ENCODE measurements around the gene IFT80.

GRCh38 chr3:160340351-160340750 is 58.7 kb downstream of the IFT80 start:
- TF ChIP-seq, protein P1, sequence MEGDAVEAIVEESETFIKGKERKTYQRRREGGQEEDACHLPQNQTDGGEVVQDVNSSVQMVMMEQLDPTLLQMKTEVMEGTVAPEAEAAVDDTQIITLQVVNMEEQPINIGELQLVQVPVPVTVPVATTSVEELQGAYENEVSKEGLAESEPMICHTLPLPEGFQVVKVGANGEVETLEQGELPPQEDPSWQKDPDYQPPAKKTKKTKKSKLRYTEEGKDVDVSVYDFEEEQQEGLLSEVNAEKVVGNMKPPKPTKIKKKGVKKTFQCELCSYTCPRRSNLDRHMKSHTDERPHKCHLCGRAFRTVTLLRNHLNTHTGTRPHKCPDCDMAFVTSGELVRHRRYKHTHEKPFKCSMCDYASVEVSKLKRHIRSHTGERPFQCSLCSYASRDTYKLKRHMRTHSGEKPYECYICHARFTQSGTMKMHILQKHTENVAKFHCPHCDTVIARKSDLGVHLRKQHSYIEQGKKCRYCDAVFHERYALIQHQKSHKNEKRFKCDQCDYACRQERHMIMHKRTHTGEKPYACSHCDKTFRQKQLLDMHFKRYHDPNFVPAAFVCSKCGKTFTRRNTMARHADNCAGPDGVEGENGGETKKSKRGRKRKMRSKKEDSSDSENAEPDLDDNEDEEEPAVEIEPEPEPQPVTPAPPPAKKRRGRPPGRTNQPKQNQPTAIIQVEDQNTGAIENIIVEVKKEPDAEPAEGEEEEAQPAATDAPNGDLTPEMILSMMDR (conservative IDR thresholded peaks at IDR 0.05; ENCODE audit: low read depth in 2 of 2) = no peak
- TF ChIP-seq POLR2AphosphoS5 (IDR thresholded peaks at IDR 0.05; ENCODE audit: low read depth) (no peak), CREB1 (CRISPR knock-in tag; IDR thresholded peaks at IDR 0.05; ENCODE audit: low read depth) (no peak), ZNF331 (CRISPR knock-in tag; IDR thresholded peaks at IDR 0.05; ENCODE audit: low read depth) (no peak), EZH2phosphoT487 (IDR thresholded peaks at IDR 0.05; ENCODE audit: unreplicated experiment) (no peak), EZH2 (IDR thresholded peaks at IDR 0.05; ENCODE audit: low read depth, unreplicated experiment) (no peak), ZNF114 (CRISPR knock-in tag; IDR thresholded peaks at IDR 0.05) (no peak), NANOG (IDR thresholded peaks at IDR 0.05; ENCODE audit: borderline replicate concordance) (no peak), JUNB (IDR thresholded peaks at IDR 0.05; ENCODE audit: unreplicated experiment) (no peak)
- TF ChIP-seq, protein P2, sequence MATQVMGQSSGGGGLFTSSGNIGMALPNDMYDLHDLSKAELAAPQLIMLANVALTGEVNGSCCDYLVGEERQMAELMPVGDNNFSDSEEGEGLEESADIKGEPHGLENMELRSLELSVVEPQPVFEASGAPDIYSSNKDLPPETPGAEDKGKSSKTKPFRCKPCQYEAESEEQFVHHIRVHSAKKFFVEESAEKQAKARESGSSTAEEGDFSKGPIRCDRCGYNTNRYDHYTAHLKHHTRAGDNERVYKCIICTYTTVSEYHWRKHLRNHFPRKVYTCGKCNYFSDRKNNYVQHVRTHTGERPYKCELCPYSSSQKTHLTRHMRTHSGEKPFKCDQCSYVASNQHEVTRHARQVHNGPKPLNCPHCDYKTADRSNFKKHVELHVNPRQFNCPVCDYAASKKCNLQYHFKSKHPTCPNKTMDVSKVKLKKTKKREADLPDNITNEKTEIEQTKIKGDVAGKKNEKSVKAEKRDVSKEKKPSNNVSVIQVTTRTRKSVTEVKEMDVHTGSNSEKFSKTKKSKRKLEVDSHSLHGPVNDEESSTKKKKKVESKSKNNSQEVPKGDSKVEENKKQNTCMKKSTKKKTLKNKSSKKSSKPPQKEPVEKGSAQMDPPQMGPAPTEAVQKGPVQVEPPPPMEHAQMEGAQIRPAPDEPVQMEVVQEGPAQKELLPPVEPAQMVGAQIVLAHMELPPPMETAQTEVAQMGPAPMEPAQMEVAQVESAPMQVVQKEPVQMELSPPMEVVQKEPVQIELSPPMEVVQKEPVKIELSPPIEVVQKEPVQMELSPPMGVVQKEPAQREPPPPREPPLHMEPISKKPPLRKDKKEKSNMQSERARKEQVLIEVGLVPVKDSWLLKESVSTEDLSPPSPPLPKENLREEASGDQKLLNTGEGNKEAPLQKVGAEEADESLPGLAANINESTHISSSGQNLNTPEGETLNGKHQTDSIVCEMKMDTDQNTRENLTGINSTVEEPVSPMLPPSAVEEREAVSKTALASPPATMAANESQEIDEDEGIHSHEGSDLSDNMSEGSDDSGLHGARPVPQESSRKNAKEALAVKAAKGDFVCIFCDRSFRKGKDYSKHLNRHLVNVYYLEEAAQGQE (IDR thresholded peaks at IDR 0.05; ENCODE audit: unreplicated experiment) = no peak
- TF ChIP-seq, protein P3, sequence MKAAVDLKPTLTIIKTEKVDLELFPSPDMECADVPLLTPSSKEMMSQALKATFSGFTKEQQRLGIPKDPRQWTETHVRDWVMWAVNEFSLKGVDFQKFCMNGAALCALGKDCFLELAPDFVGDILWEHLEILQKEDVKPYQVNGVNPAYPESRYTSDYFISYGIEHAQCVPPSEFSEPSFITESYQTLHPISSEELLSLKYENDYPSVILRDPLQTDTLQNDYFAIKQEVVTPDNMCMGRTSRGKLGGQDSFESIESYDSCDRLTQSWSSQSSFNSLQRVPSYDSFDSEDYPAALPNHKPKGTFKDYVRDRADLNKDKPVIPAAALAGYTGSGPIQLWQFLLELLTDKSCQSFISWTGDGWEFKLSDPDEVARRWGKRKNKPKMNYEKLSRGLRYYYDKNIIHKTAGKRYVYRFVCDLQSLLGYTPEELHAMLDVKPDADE (IDR thresholded peaks at IDR 0.05) = no peak

Measured in GM23338 (cell line).